HG03039 (cell line): Measurements from ENCODE around the gene POLR1D.
A peak's percentile ranks its signal among the peaks of the same experiment; 100 is the strongest.

ENCODE experiments used
- ATAC-seq: cut with Tn5 transposase; IDR thresholded peaks from one replicate; pipeline ENCODE4 v1.9.1; 2021; ENCODE audit warnings: mild to moderate bottlenecking, moderate library complexity; ENCODE audit not compliant: unreplicated experiment

Gene POLR1D, protein sequence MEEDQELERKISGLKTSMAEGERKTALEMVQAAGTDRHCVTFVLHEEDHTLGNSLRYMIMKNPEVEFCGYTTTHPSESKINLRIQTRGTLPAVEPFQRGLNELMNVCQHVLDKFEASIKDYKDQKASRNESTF

DNA sequence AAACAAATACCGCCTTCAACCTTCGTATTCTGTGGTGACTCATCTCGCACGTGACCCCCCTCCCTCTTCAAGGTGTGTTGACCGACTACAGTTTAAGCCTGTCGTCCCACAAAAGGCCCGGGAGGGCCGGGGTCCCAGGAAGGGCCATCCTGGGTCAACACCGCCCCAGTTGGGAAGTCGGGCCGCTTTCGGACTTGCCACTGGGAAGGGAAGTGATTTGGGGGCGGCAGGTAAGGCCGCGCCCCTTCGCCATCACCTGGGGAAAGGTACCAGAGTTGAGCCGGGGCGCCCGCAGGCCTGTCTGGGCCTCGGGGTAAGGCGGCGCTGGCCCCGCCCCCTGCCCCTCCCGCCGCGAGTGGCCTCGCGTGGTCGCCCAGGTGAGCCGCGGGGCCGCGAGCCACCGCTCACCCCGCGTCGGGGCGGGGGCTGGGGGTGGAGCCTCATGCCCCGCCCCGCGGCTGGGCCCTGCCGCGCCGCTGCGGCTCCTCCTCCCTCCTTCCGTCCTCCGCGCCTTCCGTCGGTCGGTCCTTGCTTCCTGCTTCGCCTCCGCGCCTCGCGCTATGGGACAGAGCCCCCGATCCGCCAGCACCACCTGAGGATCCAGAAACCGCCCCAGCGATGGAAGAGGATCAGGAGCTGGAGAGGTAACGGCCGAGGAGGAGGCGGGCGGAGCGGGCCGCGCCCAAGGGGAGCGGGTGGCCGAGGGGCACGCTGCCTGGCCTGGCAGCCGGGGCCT, at the start of gene POLR1D:
Gene POLR1D (plus strand): TSS at position 527 of the 736 bp plus-strand sequence. CDS start 92 bp downstream, at position 619.
- peak; percentile 55 for ATAC-seq

DNA sequence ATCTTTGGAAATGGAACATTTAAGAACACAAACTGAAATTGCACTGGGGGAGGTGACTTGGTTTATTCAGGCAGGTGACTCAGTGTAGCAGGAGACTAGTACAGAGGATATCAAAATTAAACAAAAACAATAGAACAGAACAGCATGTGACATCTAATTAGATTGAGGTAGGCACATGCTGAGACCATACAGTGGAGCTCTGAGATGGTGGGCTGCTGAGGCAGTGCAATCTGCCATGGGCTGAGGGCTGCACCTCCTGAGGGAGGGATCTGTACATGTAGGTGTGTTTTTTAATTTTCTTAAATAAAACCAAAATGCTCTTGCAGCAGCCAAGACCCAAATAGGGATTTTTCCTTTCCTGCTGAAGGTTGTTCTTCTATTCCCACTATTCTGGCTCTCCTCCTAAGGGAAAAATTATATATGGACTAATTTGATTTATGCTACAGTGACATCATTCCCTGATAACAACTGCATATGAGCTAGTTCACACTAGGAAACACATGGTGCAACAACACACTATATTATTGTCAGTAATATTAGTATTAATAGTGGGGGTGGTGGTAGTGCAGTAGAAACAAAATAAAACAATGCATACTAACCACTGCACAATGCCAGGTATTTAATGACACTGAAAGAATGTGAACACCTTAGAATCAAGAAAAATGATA, 49.3 kb upstream of the POLR1D start:
- ATAC-seq, result no peak

DNA sequence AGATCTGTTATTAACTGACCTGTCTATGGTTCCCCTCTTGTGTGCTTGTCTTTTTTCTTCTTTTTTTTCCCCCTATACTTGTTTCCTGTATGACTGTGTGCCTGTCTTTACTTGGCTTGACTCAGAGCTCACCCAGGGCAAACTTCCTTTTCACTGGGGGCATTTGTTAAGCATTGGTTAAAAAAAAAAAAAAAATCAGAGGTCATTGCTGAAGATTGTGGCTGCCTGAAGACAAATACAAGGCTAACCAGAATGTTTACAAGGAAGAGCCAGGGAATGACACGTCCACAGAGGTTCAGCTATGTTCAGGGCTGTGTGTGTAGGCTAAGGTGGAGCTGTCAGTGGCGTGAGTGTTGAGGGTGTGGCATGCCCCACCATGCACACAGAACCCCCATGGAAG, 48.4 kb upstream of the POLR1D start:
- no peak for ATAC-seq

DNA sequence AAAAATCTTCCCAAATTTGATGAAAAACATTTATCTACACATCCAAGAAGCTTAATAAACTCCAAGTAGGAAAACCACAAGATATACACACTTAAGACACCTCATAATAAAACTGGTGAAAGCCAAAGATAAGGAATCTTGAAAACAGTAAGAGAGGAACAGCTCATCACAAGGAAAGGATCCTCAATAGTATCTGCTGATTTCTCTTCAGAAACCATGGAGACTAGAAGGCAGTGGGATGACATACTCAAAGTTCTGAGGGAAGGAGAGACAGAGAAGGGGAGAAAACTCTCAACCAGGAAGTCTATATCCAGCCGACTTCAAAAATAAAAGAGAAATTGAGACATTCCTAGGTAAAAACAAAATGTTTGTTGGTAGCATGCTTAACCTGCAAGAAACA, 47.0 kb upstream of the POLR1D start:
- no peak for ATAC-seq

DNA sequence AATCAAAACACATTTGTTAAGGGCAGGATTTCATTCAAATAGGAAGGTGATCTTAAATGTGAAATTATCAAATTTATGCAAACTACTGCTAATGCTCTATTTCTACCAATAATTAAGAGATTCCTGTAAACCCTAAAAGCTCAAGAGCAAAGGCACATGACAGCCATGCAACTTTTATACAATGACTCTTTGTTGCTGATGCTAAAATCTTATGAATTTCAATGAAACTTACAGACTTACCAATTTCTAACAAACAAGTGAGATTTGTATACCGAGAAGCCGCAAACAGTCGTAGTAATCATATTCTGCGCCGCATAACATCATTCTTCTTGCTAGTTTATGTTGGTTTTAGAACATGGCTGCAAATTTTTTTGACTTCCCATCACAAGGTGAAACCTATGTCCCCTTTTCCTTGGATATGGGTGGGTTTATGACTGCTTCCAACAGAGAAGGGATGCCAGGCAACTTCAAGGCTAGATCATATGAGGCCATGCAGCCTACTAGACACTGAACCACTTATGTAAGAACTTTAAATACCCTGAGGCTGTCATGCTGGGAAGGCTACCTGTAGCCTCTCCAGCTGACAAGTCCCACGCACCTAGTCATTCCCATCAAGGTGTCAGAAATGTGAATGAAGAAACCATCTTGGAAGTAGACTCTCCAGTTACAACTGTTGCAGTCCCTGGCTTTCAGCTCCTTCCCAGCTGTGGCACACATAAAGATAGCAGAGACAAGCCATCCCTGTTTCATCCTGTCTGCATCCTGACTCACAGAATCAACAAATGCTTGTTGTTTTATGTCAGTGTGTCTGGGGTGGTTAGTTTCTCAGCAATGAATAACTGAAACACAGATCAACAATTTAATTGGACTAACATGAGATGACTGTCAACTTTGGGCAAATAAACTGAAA, 43.3 kb upstream of the POLR1D start:
- no peak for ATAC-seq

DNA sequence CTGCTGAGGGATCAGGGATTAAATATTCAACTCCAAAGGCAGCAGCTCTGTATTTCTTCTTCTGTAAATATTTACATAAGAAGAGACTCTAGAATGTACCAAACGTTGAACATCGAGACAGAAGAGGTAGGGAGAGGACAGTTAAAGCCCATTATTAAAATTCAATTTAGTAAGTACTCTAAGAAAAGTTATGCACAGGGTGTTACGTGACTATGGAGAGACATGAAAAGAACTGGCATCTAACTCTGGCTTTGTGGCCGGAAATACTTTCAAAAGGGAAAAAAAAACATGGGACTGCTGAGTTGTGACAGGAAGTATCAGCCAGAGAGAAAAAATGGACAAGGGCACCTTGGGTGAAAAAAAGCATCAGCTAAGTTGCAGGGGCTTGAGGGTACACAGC, 38.0 kb upstream of the POLR1D start:
- no peak for ATAC-seq

DNA sequence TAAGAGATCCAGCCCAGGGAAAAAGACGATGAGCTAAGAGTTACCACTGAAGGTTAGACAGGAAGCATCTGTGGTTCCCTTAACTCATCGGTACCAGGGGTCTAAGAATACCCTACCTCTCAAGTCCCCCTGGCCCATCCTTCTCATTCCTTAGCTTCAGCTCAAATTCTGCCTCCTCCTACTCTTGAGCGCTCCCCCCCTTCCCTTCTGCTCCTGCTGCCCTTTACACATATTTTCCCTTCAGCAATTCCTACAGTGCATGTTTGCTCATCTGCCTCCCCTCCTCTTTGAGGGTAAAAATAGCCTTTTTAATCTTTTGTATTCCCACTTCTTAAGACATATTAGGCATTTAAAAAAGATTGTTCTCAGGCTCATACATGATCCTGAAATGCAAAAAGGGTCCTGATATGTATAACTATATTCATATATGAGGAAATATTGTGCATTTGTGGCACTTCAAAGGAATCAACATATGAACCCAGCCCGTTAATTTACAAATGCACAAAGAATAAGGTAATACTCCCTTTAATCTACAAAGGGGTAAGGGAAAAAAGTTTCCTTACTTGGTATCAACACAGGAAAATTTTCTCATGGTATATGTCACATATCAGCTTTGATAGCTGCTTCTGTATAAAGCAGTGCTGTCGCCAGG, 34.5 kb upstream of the POLR1D start:
- no peak for ATAC-seq

DNA sequence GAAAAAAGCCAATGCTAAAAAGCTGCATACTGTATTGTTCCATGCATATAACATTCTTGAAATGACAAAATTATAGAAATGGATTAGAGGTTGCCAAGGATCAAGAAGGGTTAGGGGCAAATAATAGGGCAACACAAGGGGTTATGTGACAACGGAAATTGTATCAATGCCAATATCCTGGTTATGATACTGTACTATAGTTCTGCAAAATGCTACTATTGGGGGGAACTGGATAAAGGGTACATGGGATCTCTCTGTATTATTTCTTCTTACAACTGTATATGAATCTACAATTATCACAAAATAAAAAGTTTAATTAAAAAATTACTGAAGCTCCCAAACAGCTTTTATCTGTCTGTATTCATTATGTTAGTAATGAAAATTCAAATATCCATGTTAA, 33.3 kb upstream of the POLR1D start:
- ATAC-seq, result no peak

DNA sequence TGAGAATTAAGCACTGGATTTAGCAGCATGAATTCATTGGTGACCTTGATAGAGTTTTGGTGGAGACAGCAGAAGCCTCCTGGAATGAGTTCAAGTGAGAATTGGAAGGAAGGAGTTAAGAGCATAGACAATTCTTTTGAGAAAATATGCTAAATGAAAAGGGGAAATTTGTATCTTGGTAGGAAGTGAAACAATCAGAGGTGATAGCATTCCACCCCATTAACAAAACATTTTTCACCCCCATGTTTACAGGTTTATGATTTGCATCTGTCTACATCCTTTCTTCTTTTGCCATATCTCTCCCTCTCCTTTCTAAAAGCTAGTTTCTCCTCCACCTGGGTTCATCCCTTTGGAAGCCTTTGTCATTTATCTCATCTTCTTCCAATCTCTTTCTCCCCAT, 28.8 kb upstream of the POLR1D start:
- ATAC-seq, result no peak

DNA sequence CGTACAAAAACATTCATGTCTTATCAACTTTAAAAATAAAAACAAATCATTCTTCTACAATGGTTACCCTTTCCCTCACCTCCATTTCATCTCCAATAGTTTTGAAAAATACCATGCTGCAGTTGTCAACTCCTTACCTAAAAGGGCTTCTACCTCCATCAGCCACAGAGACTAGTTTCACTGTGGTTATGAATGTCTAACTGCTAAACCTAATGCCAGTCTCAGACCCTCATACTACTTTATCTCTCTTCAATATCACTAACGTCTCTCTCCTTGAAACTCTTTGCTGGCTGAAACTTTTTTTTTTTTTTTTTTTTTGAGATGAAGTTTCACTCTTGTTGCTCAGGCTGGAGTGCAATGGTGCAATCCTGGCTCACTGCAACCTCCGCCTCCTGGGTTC, 28.4 kb upstream of the POLR1D start:
- ATAC-seq, result no peak

DNA sequence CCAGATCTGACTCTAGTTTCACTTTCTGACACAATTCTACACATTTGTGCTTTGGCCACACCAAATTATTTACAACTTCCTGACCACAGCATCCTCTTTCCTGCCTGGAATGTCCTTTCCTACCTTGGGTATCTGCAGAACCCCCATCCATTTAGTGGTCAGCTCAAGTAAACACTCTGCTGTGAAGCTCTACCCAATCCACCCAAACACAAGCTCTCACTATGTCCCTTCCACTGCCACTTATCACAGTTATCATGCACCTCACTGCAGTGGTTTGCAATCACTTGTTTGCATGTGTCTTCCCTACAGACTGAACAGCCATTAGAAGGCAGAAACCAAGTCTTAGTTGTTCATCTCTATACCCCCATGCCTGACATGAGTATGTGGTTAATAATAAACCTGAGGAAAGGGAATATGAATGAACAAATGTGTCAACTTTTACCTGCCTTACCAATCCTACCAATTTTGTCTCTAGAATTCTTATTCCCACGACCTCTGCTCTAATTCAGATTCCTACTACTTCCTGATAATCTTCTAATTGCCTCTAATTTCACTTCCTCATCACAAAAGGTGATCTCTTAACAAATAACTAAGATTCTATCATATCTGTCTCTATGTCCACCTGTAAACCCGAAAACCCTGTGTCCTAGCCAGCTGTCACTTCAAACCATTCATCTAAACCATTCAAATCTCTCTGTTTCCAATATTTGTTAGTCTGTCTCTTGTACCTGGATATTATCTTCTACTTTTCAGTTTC, 26.5 kb upstream of the POLR1D start:
- ATAC-seq, result no peak

DNA sequence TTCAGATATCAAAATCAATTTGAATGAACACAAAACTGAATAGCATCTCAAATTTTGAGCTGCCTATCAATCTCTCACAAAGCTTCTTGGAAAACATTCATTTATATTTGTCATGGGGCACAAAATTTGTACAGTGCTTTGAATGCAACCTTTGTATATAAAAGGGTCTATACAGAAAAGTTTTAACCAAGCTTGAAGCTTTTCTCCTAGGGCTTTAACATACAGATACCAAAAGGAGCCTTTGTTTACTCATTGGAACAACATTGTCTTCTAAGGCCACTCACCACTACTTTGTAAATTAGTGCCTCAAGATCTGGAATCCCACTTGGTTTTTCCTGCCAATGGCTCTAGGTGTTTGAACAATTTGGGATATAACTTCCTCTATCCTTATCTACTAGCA, 22.6 kb upstream of the POLR1D start:
- ATAC-seq, result no peak

DNA sequence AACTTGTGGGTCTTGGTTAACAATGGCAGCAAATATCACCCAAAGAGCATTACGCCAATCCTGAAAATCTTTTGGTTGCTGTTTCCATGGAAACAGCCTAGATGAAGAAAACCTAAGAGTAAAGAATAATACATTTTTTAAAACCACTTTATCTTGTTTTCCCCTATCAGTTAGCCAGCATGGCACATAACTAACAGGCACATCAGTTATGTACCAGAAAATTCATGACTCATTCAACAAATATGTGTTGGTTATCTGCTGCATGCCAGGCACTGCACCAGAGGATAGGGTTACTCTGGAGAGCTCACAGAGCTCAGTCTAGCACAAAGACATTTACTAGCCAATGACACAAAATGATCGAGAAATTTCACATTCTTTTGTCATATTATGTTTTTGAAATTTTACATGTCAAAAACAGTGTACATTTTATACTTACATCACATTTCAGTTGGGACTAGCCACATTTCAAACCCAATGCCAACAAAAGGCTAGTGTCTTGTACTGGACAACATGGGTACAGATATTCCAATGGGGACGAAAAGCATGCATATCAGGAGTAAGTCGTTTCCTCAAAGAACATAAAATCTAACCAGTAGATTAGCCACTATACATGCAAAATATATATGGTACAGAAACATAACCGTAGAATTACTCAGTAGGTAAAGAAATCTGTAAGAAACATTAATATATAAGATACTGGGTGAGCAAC, 21.7 kb upstream of the POLR1D start:
- no peak for ATAC-seq

DNA sequence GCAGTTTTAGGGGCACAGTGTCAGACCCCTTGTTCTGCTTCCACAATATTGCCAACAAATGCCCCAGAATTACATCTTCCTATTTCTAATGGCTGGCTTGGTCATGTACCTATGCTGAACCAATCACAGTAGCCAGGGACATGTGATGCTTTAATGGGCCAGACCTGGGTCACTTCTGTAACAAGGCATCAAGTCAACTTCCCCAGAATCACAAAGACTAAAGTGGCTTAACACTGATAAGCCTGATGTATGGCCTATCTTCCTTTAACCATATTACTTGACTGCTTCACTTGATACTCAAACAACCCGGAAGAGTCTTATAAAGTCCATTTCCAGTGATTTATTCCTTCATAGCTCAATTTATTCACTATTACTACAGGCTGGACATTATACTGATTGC, 21.0 kb upstream of the POLR1D start:
- no peak for ATAC-seq

DNA sequence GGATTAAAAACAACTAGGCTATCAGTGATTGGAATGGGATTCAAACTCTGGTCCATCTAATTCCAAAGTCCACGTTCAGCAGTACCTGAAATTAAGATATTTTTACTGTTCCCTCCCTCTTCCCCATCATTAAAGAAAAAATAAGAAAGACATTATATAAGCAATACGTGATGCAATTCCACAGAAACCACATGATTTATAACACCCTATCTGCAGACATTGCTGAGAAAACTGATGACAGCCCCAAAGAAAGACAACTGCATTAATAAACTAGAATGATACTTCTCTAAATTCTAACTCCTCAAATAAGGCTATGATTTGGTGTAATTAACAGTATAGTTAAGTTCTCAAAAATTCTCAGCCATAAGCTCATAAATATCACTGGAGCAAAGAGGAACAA, 20.5 kb upstream of the POLR1D start:
- no peak for ATAC-seq

DNA sequence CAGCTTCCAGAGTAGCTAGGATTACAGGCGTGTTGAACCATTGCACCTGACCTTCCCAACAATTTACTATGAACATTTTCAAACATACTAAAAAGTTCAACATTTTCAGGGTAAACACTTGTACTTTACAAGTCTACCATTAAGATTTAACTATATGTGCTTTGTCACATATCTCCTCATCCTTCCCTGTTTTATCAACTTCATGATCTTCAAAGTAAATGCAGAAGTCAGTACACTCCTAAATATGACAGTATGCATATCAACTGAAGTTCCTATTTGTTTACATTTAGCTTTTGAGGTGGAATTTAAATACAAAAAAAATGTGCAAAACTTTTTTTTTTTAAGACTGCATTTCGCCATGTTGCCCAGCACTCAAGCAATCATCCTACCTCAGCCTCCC, 19.9 kb upstream of the POLR1D start:
- ATAC-seq, result no peak

DNA sequence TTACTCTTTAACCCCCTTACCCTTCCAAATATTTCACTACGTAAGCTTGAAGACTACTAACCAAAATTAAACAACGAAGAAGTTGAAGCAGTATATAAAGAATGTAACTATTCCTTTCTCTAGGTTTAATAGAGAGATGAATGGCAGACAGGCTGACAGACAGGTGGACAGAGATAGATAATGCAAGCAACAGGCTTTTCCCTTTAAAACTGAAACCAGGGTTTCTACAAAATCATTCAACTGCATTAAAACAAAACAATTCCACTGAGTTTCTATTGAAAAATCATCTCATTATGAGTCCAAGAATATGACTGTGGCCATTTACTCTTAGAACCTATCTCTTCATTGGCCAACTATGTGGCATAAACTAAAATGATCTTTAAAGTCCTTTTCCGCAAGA, 16.6 kb upstream of the POLR1D start:
- ATAC-seq, result no peak

DNA sequence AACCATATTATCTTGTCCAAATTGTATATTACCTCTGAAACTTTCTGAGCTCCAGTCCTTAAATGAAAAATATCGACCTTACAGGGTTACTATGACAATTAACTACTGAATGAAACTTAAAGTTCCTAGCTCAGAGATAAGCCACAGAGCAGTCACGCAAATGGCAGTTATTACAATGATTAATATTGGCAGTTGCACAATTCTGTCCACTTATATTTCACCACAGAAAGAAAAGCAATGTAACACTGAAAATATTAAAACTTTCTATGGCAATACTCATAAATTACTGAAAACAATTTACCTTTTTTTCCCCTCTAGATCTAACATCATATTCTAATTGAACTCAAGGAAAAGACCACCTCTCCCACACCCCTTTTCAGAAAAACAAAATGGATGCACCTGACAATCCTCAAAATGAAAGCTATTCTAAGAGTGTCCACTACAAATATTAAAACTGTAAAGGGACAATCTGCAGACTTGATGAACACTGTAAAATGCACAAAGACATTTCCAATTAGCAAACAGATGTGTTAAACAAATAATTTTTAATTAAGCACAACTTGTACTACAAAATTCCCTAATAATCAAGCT, 16.0 kb upstream of the POLR1D start:
- ATAC-seq, result no peak

DNA sequence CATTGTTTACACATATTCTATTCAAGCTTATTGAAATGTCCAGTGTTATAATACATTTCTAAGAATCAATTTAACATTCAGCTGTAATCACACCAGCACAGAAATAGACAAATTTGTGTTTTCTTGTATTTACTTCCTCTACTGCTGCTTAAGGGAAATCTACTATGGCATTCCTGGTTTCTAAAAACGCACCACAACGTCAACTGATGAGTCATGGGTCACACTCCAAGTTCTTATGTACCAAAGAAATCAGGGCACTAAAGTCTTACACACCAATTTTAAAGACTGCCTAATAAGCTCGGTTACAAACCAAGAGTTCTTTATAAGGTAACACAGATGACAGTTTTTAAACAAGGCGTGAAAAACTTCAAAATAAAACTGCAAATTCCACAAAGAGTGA, 14.6 kb upstream of the POLR1D start:
- no peak for ATAC-seq
